GM21825 (cell line): ENCODE measurements around the gene ANXA3.
"Not testable (repeated sequence)": the region's sequence is repeated elsewhere in the genome, so short reads cannot be mapped to it uniquely, and the experiment has no call there.

Source experiments
- ATAC-seq: cut with Tn5 transposase; IDR thresholded peaks from one replicate; pipeline ENCODE4 v1.9.1; 2021; ENCODE audit warnings: mild to moderate bottlenecking, moderate library complexity; ENCODE audit not compliant: unreplicated experiment

The ANXA3 gene

GRCh38 chr4:78551420-78552351 is at the start of gene ANXA3:
ANXA3 (plus strand) TSS chr4:78551770; CDS start chr4:78554474, 2,704 bp downstream.
- no peak for ATAC-seq

GRCh38 chr4:78506260-78506659 is 45.3 kb upstream of the ANXA3 start:
- not testable (repeated sequence) for ATAC-seq

- ATAC-seq: no peak
These were observed 42.5 kb upstream of the ANXA3 start for GRCh38 chr4:78509043-78509442.

- no peak for ATAC-seq
These were observed 41.5 kb upstream of the ANXA3 start for GRCh38 chr4:78510108-78510507.

- ATAC-seq: no peak
These were observed 40.9 kb upstream of the ANXA3 start for GRCh38 chr4:78510681-78511080.

GRCh38 chr4:78512357-78512920 is 39.1 kb upstream of the ANXA3 start:
- ATAC-seq: no peak

- no peak for ATAC-seq
These were observed 38.1 kb upstream of the ANXA3 start for GRCh38 chr4:78513411-78513975.

- no peak for ATAC-seq
These were observed 34.4 kb upstream of the ANXA3 start for GRCh38 chr4:78517050-78517652.

- ATAC-seq: no peak
These were observed 33.0 kb upstream of the ANXA3 start for GRCh38 chr4:78518561-78518960.

- ATAC-seq: no peak
These were observed 31.6 kb upstream of the ANXA3 start for GRCh38 chr4:78519962-78520361.

- no peak for ATAC-seq
These were observed 30.8 kb upstream of the ANXA3 start for GRCh38 chr4:78520808-78521226.

GRCh38 chr4:78524009-78524408 is 27.6 kb upstream of the ANXA3 start:
- no peak for ATAC-seq

- no peak for ATAC-seq
These were observed 26.0 kb upstream of the ANXA3 start for GRCh38 chr4:78525559-78525958.

- ATAC-seq: no peak
These were observed 24.5 kb upstream of the ANXA3 start for GRCh38 chr4:78527103-78527502.

- no peak for ATAC-seq
These were observed 24.0 kb upstream of the ANXA3 start for GRCh38 chr4:78527555-78527954.

GRCh38 chr4:78528327-78528726 is 23.2 kb upstream of the ANXA3 start:
- ATAC-seq: no peak

GRCh38 chr4:78529569-78530209 is 21.9 kb upstream of the ANXA3 start:
- ATAC-seq: no peak

GRCh38 chr4:78532046-78532445 is 19.5 kb upstream of the ANXA3 start:
- no peak for ATAC-seq

GRCh38 chr4:78533854-78534253 is 17.7 kb upstream of the ANXA3 start:
- ATAC-seq: no peak

GRCh38 chr4:78534286-78534955 is 17.1 kb upstream of the ANXA3 start:
- ATAC-seq: no peak
